ENCODE results near the gene LUC7L3. TPM values are rescaled to one million over a fixed set of nuclear protein-coding genes. Genes with fewer than 3 reads are reported as not detected.

LUC7L3 gene
- total and polyA plus RNA-seq, 2 experiments from 2014 or later = 69.3 to 501 TPM

GRCh38 chr17:50679008-50679544 lies 40.3 kb upstream of the LUC7L3 start (continued):
- TF ChIP-seq POLR2AphosphoS5 (IDR thresholded peaks at IDR 0.05; ENCODE audit: low read depth) = no peak
- no peak for TF ChIP-seq EZH2 (IDR thresholded peaks at IDR 0.05; ENCODE audit: low read depth, unreplicated experiment)

GRCh38 chr17:50680126-50680525 lies 39.3 kb upstream of the LUC7L3 start:
- Histone ChIP-seq H3K4me2 (no peak overlapping the region), H2AFZ (no peak overlapping the region), H3K36me3 (ENCODE audit: insufficient read depth) (no peaks in the 10 kb centered on the region), H3F3A (replicated peaks; ENCODE audit: low read depth) (no peaks in the 10 kb centered on the region), H3K4me3 (no peak overlapping the region), H4K20me1 (replicated peaks; ENCODE audit: insufficient read depth) (no peaks in the 10 kb centered on the region), H3K27me3 (ENCODE audit: insufficient read depth) (no peaks in the 10 kb centered on the region), H3K79me2 (replicated peaks; ENCODE audit: insufficient read depth) (no peaks in the 10 kb centered on the region), H3K9me2 (ENCODE audit: insufficient read depth) (no peaks in the 10 kb centered on the region), H3K27ac (ENCODE audit: low read depth) (no peak overlapping the region), H3K4me1 (ENCODE audit: insufficient read depth) (no peaks in the 10 kb centered on the region)
- Mint-ChIP-seq H3K27ac (no peak overlapping the region), H3K4me1 (peaks cover 14% of the 10 kb centered on the region), H3K27me3 (ENCODE audit: insufficient read depth, low read depth, poor library complexity) (peaks cover 9% of the 10 kb centered on the region), H3K36me3 (ENCODE audit: low read depth) (no peaks in the 10 kb centered on the region), H3K9me3 (no peaks in the 10 kb centered on the region), H3K4me3 (no peak overlapping the region)
- TF ChIP-seq ZNF462 (CRISPR knock-in tag; IDR thresholded peaks at IDR 0.05) = no peak
- TF ChIP-seq REST (IDR thresholded peaks at IDR 0.05; ENCODE audit: unreplicated experiment) = no peak
- no peak for TF ChIP-seq POLR2AphosphoS5 (IDR thresholded peaks at IDR 0.05; ENCODE audit: low read depth)
- no peak for TF ChIP-seq EZH2phosphoT487 (IDR thresholded peaks at IDR 0.05; ENCODE audit: unreplicated experiment)
- TF ChIP-seq NANOG (IDR thresholded peaks at IDR 0.05; ENCODE audit: borderline replicate concordance) = no peak
- no peak for TF ChIP-seq ZNF114 (CRISPR knock-in tag; IDR thresholded peaks at IDR 0.05)
- no peak for TF ChIP-seq ZNF331 (CRISPR knock-in tag; IDR thresholded peaks at IDR 0.05; ENCODE audit: low read depth)
- TF ChIP-seq ETS1 (IDR thresholded peaks at IDR 0.05) = no peak
- TF ChIP-seq, protein P1, sequence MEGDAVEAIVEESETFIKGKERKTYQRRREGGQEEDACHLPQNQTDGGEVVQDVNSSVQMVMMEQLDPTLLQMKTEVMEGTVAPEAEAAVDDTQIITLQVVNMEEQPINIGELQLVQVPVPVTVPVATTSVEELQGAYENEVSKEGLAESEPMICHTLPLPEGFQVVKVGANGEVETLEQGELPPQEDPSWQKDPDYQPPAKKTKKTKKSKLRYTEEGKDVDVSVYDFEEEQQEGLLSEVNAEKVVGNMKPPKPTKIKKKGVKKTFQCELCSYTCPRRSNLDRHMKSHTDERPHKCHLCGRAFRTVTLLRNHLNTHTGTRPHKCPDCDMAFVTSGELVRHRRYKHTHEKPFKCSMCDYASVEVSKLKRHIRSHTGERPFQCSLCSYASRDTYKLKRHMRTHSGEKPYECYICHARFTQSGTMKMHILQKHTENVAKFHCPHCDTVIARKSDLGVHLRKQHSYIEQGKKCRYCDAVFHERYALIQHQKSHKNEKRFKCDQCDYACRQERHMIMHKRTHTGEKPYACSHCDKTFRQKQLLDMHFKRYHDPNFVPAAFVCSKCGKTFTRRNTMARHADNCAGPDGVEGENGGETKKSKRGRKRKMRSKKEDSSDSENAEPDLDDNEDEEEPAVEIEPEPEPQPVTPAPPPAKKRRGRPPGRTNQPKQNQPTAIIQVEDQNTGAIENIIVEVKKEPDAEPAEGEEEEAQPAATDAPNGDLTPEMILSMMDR (conservative IDR thresholded peaks at IDR 0.05; ENCODE audit: low read depth in 2 of 2) = no peak
- no peak for TF ChIP-seq JUNB (IDR thresholded peaks at IDR 0.05; ENCODE audit: unreplicated experiment)
- DNase-seq (ENCODE audit: low spot score) = no peak
- no peak for ATAC-seq

Data from GM23338 (cell line).